RWPE2 (cell line): ENCODE results near the gene DMTF1.

ENCODE experiments used
- ATAC-seq: fragments of 200-7000 bp; cut with Tn5 transposase; 3 replicates; pipeline ENCODE4 v1.9.1; 2021; ENCODE audit warnings: low read depth
- DNase-seq: peaks from one replicate; pipeline ENCODE4 v3.0.0-alpha.2; 2020; ENCODE audit warnings: low spot score
- H3K27ac ChIP-seq: fragments of 450-650 bp; 2 replicates; pipeline ENCODE4 v1.5.1; 2017; ENCODE audit warnings: mild to moderate bottlenecking; ENCODE audit not compliant: poor library complexity, severe bottlenecking
- H3K27me3 ChIP-seq: fragments of 250-450 bp; sonication (Bioruptor Pico); 2 replicates; pipeline ENCODE4 v1.5.1; 2021; ENCODE audit warnings: mild to moderate bottlenecking, moderate library complexity; ENCODE audit not compliant: insufficient read depth, poor library complexity, severe bottlenecking
- H3K36me3 ChIP-seq: fragments of 250-450 bp; sonication (Bioruptor Pico); 2 replicates; pipeline ENCODE4 v1.5.1; 2020; ENCODE audit warnings: low read depth, mild to moderate bottlenecking, moderate library complexity
- H3K4me1 ChIP-seq: fragments of 250-450 bp; sonication (Bioruptor Pico); 2 replicates; pipeline ENCODE4 v1.5.1; 2021; ENCODE audit warnings: mild to moderate bottlenecking, moderate library complexity; ENCODE audit not compliant: insufficient read depth, poor library complexity, severe bottlenecking
- H3K4me3 ChIP-seq: fragments of 250-450 bp; sonication (Bioruptor Pico); 2 replicates; pipeline ENCODE4 v1.5.1; 2021; ENCODE audit warnings: mild to moderate bottlenecking, moderate library complexity; ENCODE audit not compliant: severe bottlenecking
- H3K9me3 ChIP-seq: fragments of 250-450 bp; sonication (Bioruptor Pico); 2 replicates; pipeline ENCODE4 v1.5.1; 2021; ENCODE audit warnings: mild to moderate bottlenecking, moderate library complexity; ENCODE audit not compliant: severe bottlenecking
- TF ChIP-seq, protein P1 (sequence below): fragments of 450-650 bp; IDR thresholded peaks from one replicate; pipeline ENCODE4 v1.5.1; 2017; ENCODE audit warnings: mild to moderate bottlenecking, moderate library complexity; ENCODE audit not compliant: poor library complexity, severe bottlenecking

The DMTF1 gene

DNA sequence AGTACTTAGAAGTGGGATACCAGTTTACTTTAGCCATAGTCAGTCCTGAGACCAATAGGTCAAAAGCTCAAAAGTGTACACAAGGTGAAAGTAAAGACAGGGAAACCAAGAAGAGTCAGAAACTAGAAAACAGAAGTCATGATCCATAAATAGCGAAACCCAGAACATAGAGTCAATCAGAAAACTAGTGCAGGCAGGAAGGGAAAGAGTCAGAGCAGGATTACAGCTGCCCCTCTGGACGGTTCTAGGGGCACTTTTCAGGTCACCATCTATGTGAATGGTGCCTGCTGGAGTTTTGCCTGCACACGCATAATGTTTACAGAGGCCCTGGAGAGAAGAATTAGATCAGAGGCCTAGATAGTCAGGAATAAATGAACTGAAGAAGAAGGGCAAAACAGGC lies 22.4 kb upstream of the DMTF1 start:
- H3K9me3 ChIP-seq, result no peaks in the 10 kb centered on the region
- H3K4me3 ChIP-seq, result no peak overlapping the region
- H3K36me3 ChIP-seq, result no peaks in the 10 kb centered on the region
- TF ChIP-seq, protein P1, sequence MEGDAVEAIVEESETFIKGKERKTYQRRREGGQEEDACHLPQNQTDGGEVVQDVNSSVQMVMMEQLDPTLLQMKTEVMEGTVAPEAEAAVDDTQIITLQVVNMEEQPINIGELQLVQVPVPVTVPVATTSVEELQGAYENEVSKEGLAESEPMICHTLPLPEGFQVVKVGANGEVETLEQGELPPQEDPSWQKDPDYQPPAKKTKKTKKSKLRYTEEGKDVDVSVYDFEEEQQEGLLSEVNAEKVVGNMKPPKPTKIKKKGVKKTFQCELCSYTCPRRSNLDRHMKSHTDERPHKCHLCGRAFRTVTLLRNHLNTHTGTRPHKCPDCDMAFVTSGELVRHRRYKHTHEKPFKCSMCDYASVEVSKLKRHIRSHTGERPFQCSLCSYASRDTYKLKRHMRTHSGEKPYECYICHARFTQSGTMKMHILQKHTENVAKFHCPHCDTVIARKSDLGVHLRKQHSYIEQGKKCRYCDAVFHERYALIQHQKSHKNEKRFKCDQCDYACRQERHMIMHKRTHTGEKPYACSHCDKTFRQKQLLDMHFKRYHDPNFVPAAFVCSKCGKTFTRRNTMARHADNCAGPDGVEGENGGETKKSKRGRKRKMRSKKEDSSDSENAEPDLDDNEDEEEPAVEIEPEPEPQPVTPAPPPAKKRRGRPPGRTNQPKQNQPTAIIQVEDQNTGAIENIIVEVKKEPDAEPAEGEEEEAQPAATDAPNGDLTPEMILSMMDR, result no peak
- ATAC-seq (no peak), DNase-seq (no peak)
- no peak overlapping the region for H3K27ac ChIP-seq
- no peaks in the 10 kb centered on the region for H3K27me3 ChIP-seq
- no peaks in the 10 kb centered on the region for H3K4me1 ChIP-seq

DNA sequence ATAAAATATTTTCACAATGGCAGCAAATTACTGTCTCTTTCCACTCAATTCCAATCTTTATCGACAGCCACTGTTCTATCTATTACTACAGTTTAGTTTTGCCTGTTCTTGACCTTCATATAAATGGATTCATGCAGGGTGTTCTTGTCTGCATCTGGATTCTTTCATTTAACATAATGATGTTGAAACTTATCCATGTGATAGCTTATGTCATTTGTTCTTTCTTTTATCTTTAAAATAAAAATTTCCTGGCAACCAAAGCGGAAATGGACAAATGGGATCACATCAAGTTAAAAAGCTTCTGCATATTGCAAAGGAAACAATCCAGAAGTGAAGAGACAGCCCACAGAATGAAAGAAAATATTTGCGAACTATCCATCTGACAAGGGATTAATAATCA lies 20.5 kb upstream of the DMTF1 start:
- TF ChIP-seq, protein P1, result no peak
- Histone ChIP-seq H3K4me3 (no peak overlapping the region), H3K27ac (no peak overlapping the region), H3K4me1 (no peaks in the 10 kb centered on the region), H3K9me3 (no peaks in the 10 kb centered on the region), H3K36me3 (no peaks in the 10 kb centered on the region), H3K27me3 (no peaks in the 10 kb centered on the region)
- ATAC-seq, result no peak
- DNase-seq, result no peak

DNA sequence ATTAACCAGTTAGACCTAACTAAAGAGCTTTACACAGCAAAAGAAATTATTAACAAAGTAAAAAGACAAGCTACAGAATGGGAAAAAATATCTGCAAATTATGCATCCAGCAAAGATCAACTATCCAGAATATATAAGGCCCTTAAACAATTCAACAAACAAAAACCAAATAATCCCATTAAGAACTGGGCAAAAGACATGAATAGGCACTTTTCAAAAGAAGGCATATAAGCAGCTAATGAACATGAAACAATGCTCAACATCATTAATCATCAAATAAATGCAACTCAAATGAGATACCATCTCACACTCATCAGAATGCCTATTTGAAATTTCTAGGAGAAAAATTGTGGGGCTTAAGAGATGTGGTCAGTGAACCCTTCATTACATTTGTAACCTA lies 15.0 kb upstream of the DMTF1 start:
- no peak for ATAC-seq
- Histone ChIP-seq H3K27me3 (no peaks in the 10 kb centered on the region), H3K36me3 (no peaks in the 10 kb centered on the region), H3K4me3 (no peak overlapping the region), H3K27ac (no peak overlapping the region), H3K4me1 (no peaks in the 10 kb centered on the region), H3K9me3 (no peaks in the 10 kb centered on the region)
- TF ChIP-seq, protein P1, result no peak
- no peak for DNase-seq

DNA sequence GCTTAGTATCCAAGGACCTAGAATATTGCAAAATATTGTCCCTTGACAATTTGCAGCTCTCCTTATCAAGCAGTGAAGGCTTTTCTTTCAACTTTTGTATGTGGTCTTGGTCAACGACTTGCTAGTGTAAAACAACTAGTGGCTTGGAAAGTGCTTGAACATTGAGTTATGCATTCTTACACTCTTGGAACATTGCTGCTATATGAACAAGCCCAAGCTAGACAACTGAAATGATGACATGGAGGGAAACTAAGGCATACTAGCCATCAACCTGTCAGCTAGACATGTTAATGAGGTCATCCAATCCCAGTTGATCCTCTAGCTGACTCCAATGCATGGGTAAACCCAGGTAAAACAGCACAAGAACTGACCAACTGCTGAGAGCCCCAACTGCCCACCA lies 12.7 kb upstream of the DMTF1 start:
- Histone ChIP-seq H3K27me3 (no peaks in the 10 kb centered on the region), H3K4me3 (no peak overlapping the region), H3K36me3 (no peaks in the 10 kb centered on the region), H3K9me3 (no peaks in the 10 kb centered on the region), H3K27ac (no peak overlapping the region), H3K4me1 (no peaks in the 10 kb centered on the region)
- no peak for DNase-seq
- TF ChIP-seq, protein P1, result no peak
- ATAC-seq, result no peak

DNA sequence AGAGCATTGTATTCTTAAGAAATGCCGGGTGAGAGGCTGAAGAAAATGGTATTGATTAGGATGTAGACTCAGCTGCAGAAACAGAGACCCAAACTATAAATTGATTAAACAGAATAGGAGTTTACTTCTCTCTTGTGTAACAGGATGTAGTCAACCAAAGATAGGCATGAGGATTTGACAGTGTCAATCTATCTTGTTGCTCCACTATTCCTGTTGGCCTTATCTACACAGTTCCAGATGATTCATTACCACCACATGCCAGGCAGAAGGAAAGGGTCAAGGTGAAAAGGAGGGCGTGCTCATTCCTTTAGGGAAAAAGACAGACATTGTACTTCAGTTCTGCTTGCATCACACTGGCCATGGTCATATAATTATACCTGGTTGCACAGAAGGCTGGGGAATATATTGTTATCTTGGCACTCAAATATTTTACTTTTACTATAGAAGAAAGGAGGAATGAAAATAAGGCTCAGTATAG lies 11.9 kb upstream of the DMTF1 start:
- H3K27me3 ChIP-seq, result no peaks in the 10 kb centered on the region
- DNase-seq (no peak), ATAC-seq (peak; percentile 42; the same call in 1 of the 3 replicates)
- H3K9me3 ChIP-seq, result no peaks in the 10 kb centered on the region
- TF ChIP-seq, protein P1, result no peak
- no peak overlapping the region for H3K27ac ChIP-seq
- H3K4me3 ChIP-seq, result no peak overlapping the region
- no peaks in the 10 kb centered on the region for H3K36me3 ChIP-seq
- no peaks in the 10 kb centered on the region for H3K4me1 ChIP-seq
